ENCODE measurements around the gene UBE3A.

UBE3A gene

GRCh38 chr15:25433118-25433865 is 5.5 kb downstream of the UBE3A start:
- no peak overlapping the region for H3K27ac ChIP-seq
- DNase-seq (ENCODE audit: low spot score): no peak
- no peak for TF ChIP-seq CTCF (conservative IDR thresholded peaks at IDR 0.05; ENCODE audit: low read depth)
- CTCF ChIA-PET: interaction anchor here (0.7 kb wide), 1 partner anchor 112 kb away, joined by 3 read pairs; no protein-coding TSS in a partner anchor
- POLR2A ChIA-PET (ENCODE audit: low non-redundant PET): no interaction called here

- DNase-seq (ENCODE audit: low spot score): no peak
- no peak overlapping the region for H3K27ac ChIP-seq
- TF ChIP-seq CTCF (conservative IDR thresholded peaks at IDR 0.05; ENCODE audit: low read depth): no peak
- ChIA-PET POLR2A (ENCODE audit: low non-redundant PET) (no interaction called here), CTCF (no interaction called here)
Observed at GRCh38 chr15:25431836-25432561, 6.8 kb downstream of the UBE3A start.

- no peak overlapping the region for H3K27ac ChIP-seq
- no peak for DNase-seq (ENCODE audit: low spot score)
- CTCF ChIA-PET: no interaction called here
- POLR2A ChIA-PET (ENCODE audit: low non-redundant PET): no interaction called here
- no peak for TF ChIP-seq CTCF (conservative IDR thresholded peaks at IDR 0.05; ENCODE audit: low read depth)
Observed at GRCh38 chr15:25427861-25428260, 11.0 kb downstream of the UBE3A start.

GRCh38 chr15:25426896-25427610 is 11.8 kb downstream of the UBE3A start:
- H3K27ac ChIP-seq: no peak overlapping the region
- TF ChIP-seq CTCF (conservative IDR thresholded peaks at IDR 0.05; ENCODE audit: low read depth): no peak
- DNase-seq (ENCODE audit: low spot score): no peak
- POLR2A ChIA-PET (ENCODE audit: low non-redundant PET): no interaction called here
- CTCF ChIA-PET: no interaction called here

GRCh38 chr15:25424073-25424472 is 14.8 kb downstream of the UBE3A start:
- DNase-seq (ENCODE audit: low spot score): no peak
- CTCF ChIA-PET: no interaction called here
- POLR2A ChIA-PET (ENCODE audit: low non-redundant PET): no interaction called here
- TF ChIP-seq CTCF (conservative IDR thresholded peaks at IDR 0.05; ENCODE audit: low read depth): no peak
- no peak overlapping the region for H3K27ac ChIP-seq

- no peak for DNase-seq (ENCODE audit: low spot score)
- no peak for TF ChIP-seq CTCF (conservative IDR thresholded peaks at IDR 0.05; ENCODE audit: low read depth)
- no peak overlapping the region for H3K27ac ChIP-seq
- CTCF ChIA-PET: no interaction called here
- POLR2A ChIA-PET (ENCODE audit: low non-redundant PET): no interaction called here
Observed at GRCh38 chr15:25422021-25422420, 16.8 kb downstream of the UBE3A start.

Data from RWPE1 (cell line).